ENCODE results near the gene TUBGCP2. TPM values are rescaled to one million over a fixed set of nuclear protein-coding genes. Genes with fewer than 3 reads are reported as not detected.
A peak's percentile ranks its signal among the peaks of the same experiment; 100 is the strongest.

TUBGCP2 gene
- total and polyA plus RNA-seq, 3 donors from 2014 or later: 76.0 to 101 (median 84.3) TPM

DNA sequence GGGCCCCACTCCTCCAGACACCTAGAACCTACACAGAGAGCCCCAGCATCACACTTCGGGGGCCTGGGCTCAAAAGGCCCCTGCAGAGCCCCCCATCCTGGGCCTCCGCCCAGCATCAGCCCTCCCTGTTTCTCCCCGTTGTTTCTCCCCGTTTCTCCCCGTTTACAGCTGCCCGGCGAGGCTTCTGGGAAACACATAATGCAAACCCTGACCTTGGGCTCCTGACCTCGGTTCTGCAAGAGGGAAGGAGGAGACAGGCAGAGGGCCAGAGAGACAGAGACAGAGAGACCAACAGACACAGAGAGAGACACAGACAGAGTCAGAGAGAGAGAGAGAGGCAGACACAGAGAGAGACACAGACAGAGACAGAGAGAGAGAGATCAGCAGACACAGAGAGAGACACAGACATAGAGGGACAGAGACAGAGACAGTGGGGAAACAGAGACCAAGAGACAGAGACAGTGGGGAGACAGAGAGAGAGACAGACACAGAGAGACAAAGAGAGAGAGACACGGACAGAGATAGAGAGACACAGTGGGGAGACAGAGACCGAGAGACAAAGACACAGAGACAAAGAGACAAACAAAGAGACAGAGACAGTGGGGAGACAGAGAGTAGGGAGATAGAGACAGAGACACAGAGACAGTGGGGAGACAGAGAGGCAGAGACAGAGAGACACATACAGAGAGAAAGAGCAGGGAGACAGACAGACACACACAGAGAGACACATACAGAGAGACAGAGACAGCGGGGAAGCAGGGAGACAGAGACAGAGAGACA, 58.5 kb downstream of the TUBGCP2 start:
- intact Hi-C loops (cut with DNase I; ENCODE audit: low total_unique reads): no loop called here
- peaks cover 65% of the 10 kb centered on the region for H3K4me1 ChIP-seq
- TF ChIP-seq CTCF (IDR thresholded peaks at IDR 0.05) (no peak), POLR2A (IDR thresholded peaks at IDR 0.05) (no peak)
- peak; percentile 94 for DNase-seq
- H3K27me3 ChIP-seq: no peaks in the 10 kb centered on the region
- 50 to 51% methylated on average over 11 of the region's 11 CpGs for WGBS, 2 donors
- H3K36me3 ChIP-seq (ENCODE audit: low read depth, missing control alignments): no peaks in the 10 kb centered on the region
- H3K4me3 ChIP-seq: no peak overlapping the region
- H3K27ac ChIP-seq: peak overlapping the region in 1 of 2 donors; percentile 80
- H3K9me3 ChIP-seq: no peaks in the 10 kb centered on the region

GRCh38 chr10:133249094-133249780, 59.4 kb downstream of the TUBGCP2 start:
- H3K4me3 ChIP-seq: no peak overlapping the region
- DNase-seq: no peak
- no peaks in the 10 kb centered on the region for H3K27me3 ChIP-seq
- peak overlapping the region; percentile 69 to 80 for H3K27ac ChIP-seq
- TF ChIP-seq POLR2A (IDR thresholded peaks at IDR 0.05) (no peak), CTCF (IDR thresholded peaks at IDR 0.05) (peak in 1 of 3 experiments; percentile 8)
- H3K9me3 ChIP-seq: no peaks in the 10 kb centered on the region
- H3K4me1 ChIP-seq: peaks cover 56% of the 10 kb centered on the region
- WGBS, 2 donors: 69 to 73% methylated on average over 11 to 16 of the region's 21 CpGs
- intact Hi-C loops (cut with DNase I; ENCODE audit: low total_unique reads): no loop called here
- H3K36me3 ChIP-seq (ENCODE audit: low read depth, missing control alignments): no peaks in the 10 kb centered on the region

DNA sequence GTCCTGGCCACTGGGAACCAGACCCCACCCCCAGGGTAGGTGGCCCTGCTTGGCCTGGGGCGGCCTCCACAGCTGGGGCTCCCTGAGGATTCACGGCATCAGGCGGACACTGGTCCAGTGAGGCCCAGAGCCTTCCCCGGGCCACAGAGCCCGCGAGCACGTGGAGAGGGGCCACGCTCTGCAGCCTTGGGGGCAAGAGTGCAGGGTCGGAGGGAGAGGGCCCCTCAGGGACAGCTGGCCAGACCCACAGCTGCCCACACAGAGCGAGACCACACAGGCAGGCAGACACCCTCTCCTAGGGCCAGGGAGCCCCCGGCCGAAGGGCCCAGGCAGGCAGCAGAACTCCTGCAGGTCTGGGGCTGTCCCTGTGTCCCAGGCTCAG, 60.3 kb downstream of the TUBGCP2 start:
- Histone ChIP-seq H3K27me3 (no peaks in the 10 kb centered on the region), H3K4me1 (peaks cover 46% of the 10 kb centered on the region), H3K36me3 (ENCODE audit: low read depth, missing control alignments) (no peaks in the 10 kb centered on the region), H3K9me3 (no peaks in the 10 kb centered on the region), H3K27ac (peak overlapping the region; percentile 69 to 80), H3K4me3 (no peak overlapping the region)
- DNase-seq: no peak
- TF ChIP-seq POLR2A (IDR thresholded peaks at IDR 0.05) (no peak), CTCF (IDR thresholded peaks at IDR 0.05) (no peak)
- intact Hi-C loops (cut with DNase I; ENCODE audit: low total_unique reads): no loop called here
- WGBS, 2 donors: 60 to 68% methylated on average over 1 to 4 of the region's 12 CpGs

GRCh38 chr10:133247681-133248333, 60.9 kb downstream of the TUBGCP2 start:
- peak; percentile 96 for DNase-seq
- peak overlapping the region; percentile 69 to 80 for H3K27ac ChIP-seq
- no peaks in the 10 kb centered on the region for H3K36me3 ChIP-seq (ENCODE audit: low read depth, missing control alignments)
- no peaks in the 10 kb centered on the region for H3K9me3 ChIP-seq
- TF ChIP-seq POLR2A (IDR thresholded peaks at IDR 0.05) (no peak), CTCF (IDR thresholded peaks at IDR 0.05) (no peak)
- 30 to 80% methylated on average over 2 to 34 of the region's 36 CpGs for WGBS, 2 donors
- intact Hi-C loops (cut with DNase I; ENCODE audit: low total_unique reads): no loop called here
- H3K4me1 ChIP-seq: peaks cover 42% of the 10 kb centered on the region
- H3K27me3 ChIP-seq: no peaks in the 10 kb centered on the region
- peak overlapping the region; percentile 22 to 63 for H3K4me3 ChIP-seq

Measured in testis (tissue), 3 donors.